Sciatic nerve (tissue), 2 donors: ENCODE data around the gene SCAP. TPM values are rescaled to one million over a fixed set of nuclear protein-coding genes. Genes with fewer than 3 reads are reported as not detected.

ENCODE experiments used
- ATAC-seq: fragments of 200-7000 bp; cut with Tn5 transposase; one replicate; pipeline ENCODE4 v1.9.1; 2020; ENCODE audit warnings: mild to moderate bottlenecking, moderate library complexity
- DNase-seq: peaks from one replicate; pipeline ENCODE4 v3.0.0-alpha.2; 2020; ENCODE audit warnings: low spot score
- intact Hi-C: fragments of 100-400 bp; cut with DNase I; formaldehyde crosslinking; loops from one replicate; pipeline ENCODE4 v1.14.2; 2022
- total RNA-seq: library from RNA; stranded (reverse); fragmentation: NEBNext Ultra II Directional; extraction: Animal tissue kit (Norgen Biotek cat#: 25700); gene quantifications from one replicate; pipeline ENCODE4 v1.2.1, GENCODE V29; 2021
- donor health status: DM: no; HTN: no; CAD: no.
- donor health status: DM: no; HTN: no; CAD: no.

SCAP gene
- total RNA-seq, 1 donor from 2014 or later, result 64.6 TPM

DNA sequence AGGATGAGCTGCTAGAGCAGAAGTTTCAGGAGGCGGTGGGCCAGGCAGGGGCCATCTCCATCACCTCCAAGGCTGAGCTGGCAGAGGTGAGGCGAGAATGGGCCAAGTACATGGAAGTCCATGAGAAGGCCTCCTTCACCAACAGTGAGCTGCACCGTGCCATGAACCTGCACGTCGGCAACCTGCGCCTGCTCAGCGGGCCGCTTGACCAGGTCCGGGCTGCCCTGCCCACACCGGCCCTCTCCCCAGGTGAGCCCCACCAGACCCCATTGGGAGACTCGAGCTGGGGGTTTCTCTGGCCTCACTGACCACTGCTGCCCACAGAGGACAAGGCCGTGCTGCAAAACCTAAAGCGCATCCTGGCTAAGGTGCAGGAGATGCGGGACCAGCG lies 66.9 kb downstream of the SCAP start:
- DNase-seq (no peak), ATAC-seq (no peak)
- intact Hi-C loops, result no loop called here

DNA sequence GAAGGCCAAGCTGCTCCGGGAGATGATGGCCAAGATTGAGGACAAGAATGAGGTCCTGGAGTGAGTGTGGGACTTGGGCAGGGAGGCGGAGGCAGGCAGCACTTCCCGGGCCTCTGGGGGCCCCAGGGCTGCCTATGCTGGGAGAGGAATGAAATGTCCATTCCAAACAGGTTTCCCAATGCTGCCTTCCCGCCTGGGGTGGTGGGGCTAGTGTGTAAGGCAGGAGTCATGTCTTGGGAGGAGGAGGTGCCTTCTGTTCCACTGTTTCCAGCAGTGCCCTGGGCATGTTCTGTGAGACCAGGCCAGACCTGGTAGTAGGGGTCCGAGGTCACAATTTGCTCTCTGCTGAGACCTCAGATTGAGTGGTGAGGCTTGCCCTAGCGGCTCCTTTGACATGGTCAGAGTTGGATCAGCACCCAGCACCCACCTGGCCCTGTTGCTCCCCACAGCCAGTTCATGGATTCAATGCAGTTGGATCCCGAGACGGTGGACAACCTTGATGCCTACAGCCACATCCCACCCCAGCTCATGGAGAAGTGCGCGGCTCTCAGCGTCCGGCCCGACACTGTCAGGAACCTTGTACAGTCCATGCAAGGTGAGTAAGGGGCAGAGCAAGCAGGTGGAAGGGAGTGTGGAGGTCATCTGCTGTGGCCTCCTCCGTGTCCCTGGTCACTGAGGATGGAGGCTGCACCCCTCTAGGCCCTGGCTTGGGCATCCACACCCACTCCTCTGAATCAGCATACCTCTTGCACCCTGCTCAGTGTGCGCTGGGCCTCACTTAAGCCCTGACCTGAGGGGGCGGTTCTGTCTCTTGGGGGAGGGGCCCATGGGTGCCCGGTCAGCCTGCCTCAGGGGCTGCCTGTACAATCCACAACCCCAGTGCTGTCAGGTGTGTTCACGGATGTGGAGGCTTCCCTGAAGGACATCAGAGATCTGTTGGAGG lies 67.6 kb downstream of the SCAP start:
- ATAC-seq, result no peak
- no peak for DNase-seq
- intact Hi-C loops, result no loop called here

DNA sequence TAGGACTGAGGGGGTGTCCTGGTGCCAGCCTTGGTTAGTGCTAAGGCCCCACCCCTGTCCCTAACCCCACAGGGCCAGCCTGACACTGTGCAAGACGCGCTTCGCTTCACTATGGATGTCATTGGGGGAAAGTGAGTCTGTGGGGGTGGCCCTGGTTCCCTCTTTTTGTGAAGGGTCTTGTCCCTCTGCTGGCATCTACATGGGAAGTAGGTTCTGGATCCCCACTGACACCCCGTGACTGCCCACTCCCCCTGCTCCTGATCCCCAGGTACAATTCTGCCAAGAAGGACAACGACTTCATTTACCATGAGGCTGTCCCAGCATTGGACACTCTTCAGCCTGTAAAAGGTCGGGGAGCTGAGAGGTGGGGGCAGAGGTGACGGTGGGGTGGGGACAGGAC lies 68.5 kb downstream of the SCAP start:
- ATAC-seq, result no peak
- DNase-seq, result no peak
- intact Hi-C loops, result no loop called here

DNA sequence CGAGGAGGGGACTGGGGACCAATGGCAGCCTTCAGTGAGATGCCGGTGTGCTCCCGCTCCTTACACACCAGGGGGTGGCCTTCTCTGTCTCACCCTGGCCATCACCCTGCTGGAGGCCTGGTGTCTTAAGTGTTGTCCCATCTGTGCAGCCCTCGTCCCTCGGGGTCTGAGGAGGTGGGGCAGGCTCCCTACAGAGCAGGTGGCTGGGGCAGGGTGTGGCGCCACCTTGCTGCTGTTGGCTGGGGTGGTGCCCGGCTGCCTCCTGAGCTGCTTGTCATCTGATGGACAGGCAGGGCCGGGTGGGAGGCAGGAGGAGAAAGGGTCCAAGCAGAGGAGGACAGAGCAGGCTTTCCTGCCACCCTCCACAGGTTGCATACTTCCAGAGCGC lies 69.0 kb downstream of the SCAP start:
- DNase-seq (no peak), ATAC-seq (no peak)
- intact Hi-C loops, result no loop called here

DNA sequence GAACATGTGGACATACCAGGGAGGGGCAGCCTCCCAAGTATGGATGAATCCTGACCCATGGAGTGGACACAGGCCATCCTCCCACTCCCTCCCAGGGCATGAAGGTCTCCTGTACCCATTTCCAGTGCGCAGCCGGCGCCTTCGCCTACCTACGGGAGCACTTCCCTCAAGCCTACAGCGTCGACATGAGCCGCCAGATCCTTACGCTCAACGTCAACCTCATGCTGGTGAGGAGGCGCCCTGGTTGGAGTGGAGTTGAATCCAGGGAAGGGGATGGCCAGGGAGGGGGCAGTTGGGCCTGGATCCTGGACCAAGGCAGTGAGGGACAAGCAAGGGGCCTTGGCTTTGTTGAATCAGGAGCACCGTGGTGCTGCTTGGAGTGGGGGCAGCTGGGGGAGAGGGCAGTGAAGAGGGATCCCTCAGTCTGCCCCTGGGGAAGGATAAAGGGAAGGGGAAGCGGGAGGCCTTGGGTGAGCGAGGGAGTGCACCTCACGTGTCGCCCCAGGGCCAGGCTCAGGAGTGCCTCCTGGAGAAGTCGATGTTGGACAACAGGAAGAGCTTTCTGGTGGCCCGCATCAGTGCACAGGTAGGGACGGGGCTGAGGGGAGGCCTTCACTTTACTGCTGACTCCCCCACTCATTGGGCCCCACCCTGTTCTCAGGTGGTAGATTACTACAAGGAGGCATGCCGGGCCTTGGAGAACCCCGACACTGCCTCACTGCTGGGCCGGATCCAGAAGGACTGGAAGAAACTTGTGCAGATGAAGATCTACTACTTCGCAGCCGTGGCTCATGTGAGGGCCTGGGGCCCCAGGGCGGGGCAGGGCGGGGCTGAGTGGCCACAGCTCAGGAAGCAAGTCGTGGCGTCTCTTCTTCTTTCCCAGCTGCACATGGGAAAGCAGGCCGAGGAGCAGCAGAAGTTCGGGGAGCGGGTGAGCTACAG lies 69.7 kb downstream of the SCAP start:
- DNase-seq, result no peak
- intact Hi-C loops, result no loop called here
- ATAC-seq, result no peak

GRCh38 chr3:47404955-47405790 lies 70.6 kb downstream of the SCAP start:
- ATAC-seq, result peak; percentile 90
- intact Hi-C loops, result no loop called here
- peak; percentile 80 for DNase-seq

GRCh38 chr3:47404431-47404876 lies 71.3 kb downstream of the SCAP start:
- ATAC-seq, result no peak
- DNase-seq, result no peak
- intact Hi-C loops, result no loop called here

DNA sequence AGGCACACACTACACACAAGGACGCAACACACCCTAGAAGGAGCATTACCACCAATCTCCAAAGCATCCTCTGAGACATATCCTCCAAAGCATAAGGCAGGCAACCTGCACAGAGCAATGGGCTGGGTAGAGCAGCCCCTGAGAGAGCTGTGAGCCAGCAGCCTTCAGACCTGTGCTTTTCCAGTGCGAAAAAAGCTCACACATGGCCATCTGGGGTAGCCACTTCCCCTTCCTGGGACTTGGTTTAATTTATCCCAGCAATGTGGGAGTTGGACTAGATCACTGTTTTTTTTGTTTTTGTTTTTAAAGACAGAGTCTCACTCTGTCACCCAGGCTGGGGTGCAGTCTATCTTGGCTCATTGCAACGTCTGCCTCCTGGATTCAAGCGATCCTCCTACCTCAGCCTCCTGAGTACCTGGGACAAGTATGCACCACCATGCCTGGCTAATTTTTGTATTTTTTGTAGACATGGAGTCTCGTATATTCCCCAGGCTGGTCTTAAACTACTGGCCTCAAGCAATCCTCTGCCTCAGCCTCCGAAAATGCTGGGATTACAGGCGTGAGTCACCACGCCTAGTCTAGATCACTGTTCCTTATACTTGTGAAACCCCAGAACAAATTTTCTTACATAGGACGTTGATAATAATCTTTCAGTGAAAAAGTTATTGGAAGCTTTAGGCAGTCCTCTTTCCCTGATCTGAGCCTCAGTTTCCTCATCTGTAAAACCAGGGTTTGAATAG lies 76.0 kb downstream of the SCAP start:
- intact Hi-C loops, result no loop called here
- DNase-seq (no peak), ATAC-seq (no peak)

GRCh38 chr3:47399016-47399415 lies 76.7 kb downstream of the SCAP start:
- DNase-seq, result no peak
- intact Hi-C loops, result no loop called here
- no peak for ATAC-seq

DNA sequence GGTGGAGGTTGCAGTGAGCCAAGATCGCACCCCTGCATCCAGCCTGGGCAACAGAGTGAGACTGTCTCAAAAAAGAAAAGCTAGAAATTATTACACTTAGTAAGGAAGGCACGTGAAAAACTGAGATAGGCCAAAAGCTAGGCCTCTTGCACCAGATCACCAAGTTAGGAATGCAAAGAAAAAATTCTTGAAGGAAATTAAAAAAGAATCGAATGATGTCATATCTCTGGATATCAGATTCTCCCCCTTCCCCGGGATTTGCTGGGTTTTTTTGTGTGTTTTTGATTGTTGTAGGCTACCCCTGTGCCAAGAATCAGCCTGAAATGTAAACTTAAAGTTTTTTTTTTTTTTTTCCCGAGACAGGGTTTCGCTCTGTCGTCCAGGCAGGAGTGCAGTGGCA lies 77.5 kb downstream of the SCAP start:
- ATAC-seq, result no peak
- no peak for DNase-seq
- intact Hi-C loops, result no loop called here

- ATAC-seq (peak; percentile 9), DNase-seq (no peak)
- intact Hi-C loops, result no loop called here
Observed at GRCh38 chr3:47394881-47395280, 80.9 kb downstream of the SCAP start.

DNA sequence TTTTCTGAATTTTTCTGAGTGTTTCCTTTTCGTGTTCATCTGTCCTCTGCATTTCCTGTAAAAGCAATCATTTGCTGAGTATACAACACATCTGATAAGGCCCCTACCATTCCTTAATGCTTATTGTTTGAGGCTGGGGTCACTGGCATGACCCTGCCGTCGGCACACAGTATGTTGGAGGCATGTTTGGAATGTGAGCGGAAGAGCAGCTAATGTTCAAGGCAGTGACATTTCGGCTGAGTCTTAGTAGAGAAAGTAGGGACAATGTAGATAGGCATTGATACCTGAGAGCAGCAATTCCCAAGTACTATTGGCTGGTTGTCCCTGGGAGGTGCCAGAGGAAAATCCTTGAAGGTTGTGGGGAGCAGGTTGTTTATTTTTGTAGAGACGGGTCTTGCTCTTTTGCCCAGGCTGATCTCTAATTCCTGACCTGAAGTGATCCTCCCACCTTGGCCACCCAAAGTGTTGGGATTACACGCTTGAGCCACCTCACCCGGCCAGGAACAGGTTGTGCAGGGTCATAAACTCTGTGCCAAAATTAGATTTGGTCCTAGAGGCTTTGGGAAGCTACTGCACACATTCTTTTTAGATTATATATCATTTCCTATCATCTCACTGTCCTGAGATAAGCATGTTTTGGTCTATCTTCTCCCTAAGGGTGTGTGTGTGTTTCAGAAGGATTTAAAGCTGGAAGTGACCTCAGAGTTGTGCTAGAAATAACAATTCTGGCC lies 81.4 kb downstream of the SCAP start:
- intact Hi-C loops, result no loop called here
- peak; percentile 38 for ATAC-seq
- DNase-seq, result no peak

GRCh38 chr3:47392933-47393332 lies 82.8 kb downstream of the SCAP start:
- ATAC-seq, result no peak
- no peak for DNase-seq
- intact Hi-C loops, result no loop called here

- no peak for ATAC-seq
- intact Hi-C loops, result no loop called here
Observed at GRCh38 chr3:47385796-47386195, 89.9 kb downstream of the SCAP start.

GRCh38 chr3:47385007-47385406 lies 90.7 kb downstream of the SCAP start:
- no peak for DNase-seq
- intact Hi-C loops, result no loop called here
- no peak for ATAC-seq

More at GRCh38 chr3:47385796-47386195, 89.9 kb downstream of the SCAP start:
- DNase-seq, result no peak

GRCh38 chr3:47384425-47384824 lies 91.3 kb downstream of the SCAP start:
- intact Hi-C loops, result no loop called here
- no peak for ATAC-seq
- DNase-seq, result no peak

GRCh38 chr3:47381317-47382157 lies 94.2 kb downstream of the SCAP start:
- ATAC-seq, result peak; percentile 89
- intact Hi-C loops, result no loop called here

More at GRCh38 chr3:47381317-47382157, 94.2 kb downstream of the SCAP start:
- DNase-seq, result peak; percentile 91
